WTC11 (cell line): Measurements from ENCODE around the gene GSG1L.

ENCODE experiments used
- FOXJ3 ChIP-seq: sonication (generic); formaldehyde crosslinking; IDR thresholded peaks from 2 replicates; pipeline ENCODE4 v1.9.0; 2021; ENCODE audit warnings: missing genetic modification reagents, mild to moderate bottlenecking, borderline replicate concordance
- FOXP1 ChIP-seq: sonication (generic); formaldehyde crosslinking; IDR thresholded peaks from 2 replicates; pipeline ENCODE4 v1.8.0; 2022; ENCODE audit warnings: missing genetic modification reagents, mild to moderate bottlenecking, moderate library complexity, borderline replicate concordance
- SP1 ChIP-seq: sonication (generic); formaldehyde crosslinking; conservative IDR thresholded peaks from 2 replicates; pipeline ENCODE4 v1.8.1; 2022; ENCODE audit warnings: missing genetic modification reagents
- TEAD1 ChIP-seq: sonication (generic); formaldehyde crosslinking; IDR thresholded peaks from 2 replicates; pipeline ENCODE4 v1.8.0; 2022; ENCODE audit warnings: mild to moderate bottlenecking, missing genetic modification reagents
- TF ChIP-seq, protein P1 (sequence below): sonication (generic); formaldehyde crosslinking; IDR thresholded peaks from 2 replicates; pipeline ENCODE4 v1.8.0; 2023; ENCODE audit warnings: missing genetic modification reagents, mild to moderate bottlenecking, borderline replicate concordance
- TF ChIP-seq, protein P2 (sequence below): fragments of 200-600 bp; IDR thresholded peaks from 2 replicates; pipeline ENCODE4 v1.8.0; 2022; ENCODE audit warnings: antibody characterized with exemption
- TF ChIP-seq, protein P3 (sequence below): sonication (generic); formaldehyde crosslinking; IDR thresholded peaks from 2 replicates; pipeline ENCODE4 v1.8.1; 2023; ENCODE audit warnings: mild to moderate bottlenecking, moderate library complexity, missing genetic modification reagents

DNA sequence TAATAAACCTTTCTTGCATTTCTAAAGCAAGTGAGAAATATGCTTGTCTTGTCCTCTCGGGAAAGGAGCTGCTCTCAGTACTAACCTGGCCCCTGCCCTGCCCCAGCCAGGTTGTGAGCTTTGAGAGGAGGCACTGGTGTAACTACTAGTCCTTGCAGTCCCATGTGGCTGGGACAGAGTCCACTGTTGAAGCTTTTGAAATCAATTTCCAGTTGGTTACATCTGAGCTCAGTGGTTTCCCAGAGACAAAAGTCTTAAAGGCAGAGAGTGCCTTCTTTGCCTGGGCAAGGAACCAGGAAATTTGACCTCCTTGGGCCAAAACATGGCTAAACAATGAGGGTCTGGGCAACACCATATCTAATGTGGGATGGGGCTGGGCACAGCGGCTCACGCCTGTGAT lies 48.7 kb downstream of the GSG1L start:
- TF ChIP-seq, protein P1, sequence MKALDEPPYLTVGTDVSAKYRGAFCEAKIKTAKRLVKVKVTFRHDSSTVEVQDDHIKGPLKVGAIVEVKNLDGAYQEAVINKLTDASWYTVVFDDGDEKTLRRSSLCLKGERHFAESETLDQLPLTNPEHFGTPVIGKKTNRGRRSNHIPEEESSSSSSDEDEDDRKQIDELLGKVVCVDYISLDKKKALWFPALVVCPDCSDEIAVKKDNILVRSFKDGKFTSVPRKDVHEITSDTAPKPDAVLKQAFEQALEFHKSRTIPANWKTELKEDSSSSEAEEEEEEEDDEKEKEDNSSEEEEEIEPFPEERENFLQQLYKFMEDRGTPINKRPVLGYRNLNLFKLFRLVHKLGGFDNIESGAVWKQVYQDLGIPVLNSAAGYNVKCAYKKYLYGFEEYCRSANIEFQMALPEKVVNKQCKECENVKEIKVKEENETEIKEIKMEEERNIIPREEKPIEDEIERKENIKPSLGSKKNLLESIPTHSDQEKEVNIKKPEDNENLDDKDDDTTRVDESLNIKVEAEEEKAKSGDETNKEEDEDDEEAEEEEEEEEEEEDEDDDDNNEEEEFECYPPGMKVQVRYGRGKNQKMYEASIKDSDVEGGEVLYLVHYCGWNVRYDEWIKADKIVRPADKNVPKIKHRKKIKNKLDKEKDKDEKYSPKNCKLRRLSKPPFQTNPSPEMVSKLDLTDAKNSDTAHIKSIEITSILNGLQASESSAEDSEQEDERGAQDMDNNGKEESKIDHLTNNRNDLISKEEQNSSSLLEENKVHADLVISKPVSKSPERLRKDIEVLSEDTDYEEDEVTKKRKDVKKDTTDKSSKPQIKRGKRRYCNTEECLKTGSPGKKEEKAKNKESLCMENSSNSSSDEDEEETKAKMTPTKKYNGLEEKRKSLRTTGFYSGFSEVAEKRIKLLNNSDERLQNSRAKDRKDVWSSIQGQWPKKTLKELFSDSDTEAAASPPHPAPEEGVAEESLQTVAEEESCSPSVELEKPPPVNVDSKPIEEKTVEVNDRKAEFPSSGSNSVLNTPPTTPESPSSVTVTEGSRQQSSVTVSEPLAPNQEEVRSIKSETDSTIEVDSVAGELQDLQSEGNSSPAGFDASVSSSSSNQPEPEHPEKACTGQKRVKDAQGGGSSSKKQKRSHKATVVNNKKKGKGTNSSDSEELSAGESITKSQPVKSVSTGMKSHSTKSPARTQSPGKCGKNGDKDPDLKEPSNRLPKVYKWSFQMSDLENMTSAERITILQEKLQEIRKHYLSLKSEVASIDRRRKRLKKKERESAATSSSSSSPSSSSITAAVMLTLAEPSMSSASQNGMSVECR (CRISPR knock-in tag) = no peak
- TF ChIP-seq, protein P2, sequence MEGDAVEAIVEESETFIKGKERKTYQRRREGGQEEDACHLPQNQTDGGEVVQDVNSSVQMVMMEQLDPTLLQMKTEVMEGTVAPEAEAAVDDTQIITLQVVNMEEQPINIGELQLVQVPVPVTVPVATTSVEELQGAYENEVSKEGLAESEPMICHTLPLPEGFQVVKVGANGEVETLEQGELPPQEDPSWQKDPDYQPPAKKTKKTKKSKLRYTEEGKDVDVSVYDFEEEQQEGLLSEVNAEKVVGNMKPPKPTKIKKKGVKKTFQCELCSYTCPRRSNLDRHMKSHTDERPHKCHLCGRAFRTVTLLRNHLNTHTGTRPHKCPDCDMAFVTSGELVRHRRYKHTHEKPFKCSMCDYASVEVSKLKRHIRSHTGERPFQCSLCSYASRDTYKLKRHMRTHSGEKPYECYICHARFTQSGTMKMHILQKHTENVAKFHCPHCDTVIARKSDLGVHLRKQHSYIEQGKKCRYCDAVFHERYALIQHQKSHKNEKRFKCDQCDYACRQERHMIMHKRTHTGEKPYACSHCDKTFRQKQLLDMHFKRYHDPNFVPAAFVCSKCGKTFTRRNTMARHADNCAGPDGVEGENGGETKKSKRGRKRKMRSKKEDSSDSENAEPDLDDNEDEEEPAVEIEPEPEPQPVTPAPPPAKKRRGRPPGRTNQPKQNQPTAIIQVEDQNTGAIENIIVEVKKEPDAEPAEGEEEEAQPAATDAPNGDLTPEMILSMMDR = no peak
- TF ChIP-seq SP1 (CRISPR knock-in tag) = no peak
- TF ChIP-seq, protein P3, sequence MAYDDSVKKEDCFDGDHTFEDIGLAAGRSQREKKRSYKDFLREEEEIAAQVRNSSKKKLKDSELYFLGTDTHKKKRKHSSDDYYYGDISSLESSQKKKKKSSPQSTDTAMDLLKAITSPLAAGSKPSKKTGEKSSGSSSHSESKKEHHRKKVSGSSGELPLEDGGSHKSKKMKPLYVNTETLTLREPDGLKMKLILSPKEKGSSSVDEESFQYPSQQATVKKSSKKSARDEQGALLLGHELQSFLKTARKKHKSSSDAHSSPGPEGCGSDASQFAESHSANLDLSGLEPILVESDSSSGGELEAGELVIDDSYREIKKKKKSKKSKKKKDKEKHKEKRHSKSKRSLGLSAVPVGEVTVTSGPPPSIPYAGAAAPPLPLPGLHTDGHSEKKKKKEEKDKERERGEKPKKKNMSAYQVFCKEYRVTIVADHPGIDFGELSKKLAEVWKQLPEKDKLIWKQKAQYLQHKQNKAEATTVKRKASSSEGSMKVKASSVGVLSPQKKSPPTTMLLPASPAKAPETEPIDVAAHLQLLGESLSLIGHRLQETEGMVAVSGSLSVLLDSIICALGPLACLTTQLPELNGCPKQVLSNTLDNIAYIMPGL = no peak
- TF ChIP-seq FOXJ3 (CRISPR knock-in tag) = no peak
- TF ChIP-seq TEAD1 = no peak
- TF ChIP-seq FOXP1 (CRISPR knock-in tag) = no peak
